HG03460 (cell line): Measurements from ENCODE around the gene SORBS2.
"Not testable (repeated sequence)": the region's sequence is repeated elsewhere in the genome, so short reads cannot be mapped to it uniquely, and the experiment has no call there.

ENCODE experiments used
- ATAC-seq: cut with Tn5 transposase; IDR thresholded peaks from one replicate; pipeline ENCODE4 v1.9.1; 2021; ENCODE audit not compliant: unreplicated experiment

The SORBS2 gene

DNA sequence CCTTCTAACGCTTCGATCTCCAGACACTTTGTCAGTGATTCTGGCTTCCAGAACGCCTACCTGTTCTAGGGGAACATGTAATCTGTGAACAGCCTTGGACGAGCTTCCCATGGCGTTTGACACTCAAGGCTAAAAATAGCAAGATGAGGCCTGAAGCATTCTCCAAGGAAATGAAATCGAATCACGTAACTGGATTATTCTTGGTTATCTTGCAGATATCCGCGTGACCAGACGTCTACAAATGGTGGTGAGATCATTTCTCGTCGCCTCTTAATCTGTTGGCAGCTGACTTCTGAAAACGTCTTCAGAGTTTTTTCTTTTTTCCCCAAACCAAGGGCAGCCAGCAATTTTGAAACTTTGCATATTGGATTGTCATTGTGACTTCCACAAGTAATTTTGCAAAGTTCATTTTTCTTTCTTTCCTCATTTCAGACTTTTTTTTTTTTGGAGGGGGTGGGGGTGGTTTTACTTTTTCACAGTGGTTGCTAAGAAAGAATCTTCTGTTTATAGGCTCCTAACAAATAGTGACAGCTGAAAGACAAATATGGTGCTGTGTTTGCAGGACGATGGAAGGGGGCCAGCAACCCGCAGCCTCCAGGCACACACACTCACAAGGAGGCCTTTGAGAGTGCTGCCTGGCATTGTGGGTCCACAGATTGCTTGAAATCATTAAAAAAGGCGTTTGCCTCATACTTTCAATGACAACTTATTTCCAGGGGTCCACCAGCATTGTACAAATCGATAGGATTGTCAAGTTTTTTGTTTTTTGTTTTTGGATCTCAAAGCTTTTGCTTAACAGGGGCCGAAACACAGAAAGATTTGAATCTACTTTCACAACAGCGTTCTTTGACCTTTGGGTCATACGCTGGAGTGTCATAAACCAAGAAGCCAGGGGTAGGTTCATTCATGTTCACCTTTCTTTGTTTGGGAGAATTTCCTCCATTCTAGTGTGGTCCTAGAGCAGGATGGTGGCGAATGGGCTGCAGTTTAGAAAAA lies 244.3 kb downstream of the SORBS2 start:
- ATAC-seq = no peak

DNA sequence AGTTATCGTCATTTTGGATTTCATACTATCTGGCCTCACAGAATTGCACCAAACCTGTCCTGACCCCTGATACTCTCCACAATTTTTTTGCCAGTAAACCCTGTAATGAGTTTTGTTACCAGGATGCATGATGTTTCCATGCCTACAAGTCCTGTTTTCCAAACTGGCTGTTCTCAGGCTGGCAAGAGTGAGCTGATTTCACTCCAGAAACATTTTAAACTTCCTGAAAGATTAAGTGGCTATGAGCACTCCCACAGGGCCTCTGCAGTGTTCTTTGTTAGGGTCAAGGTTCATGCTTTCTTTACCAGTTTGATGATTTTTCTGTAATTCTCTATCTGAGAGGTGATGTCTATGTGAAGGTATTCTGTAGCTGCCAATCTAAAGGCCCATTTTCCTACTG lies 245.0 kb downstream of the SORBS2 start:
- ATAC-seq = no peak

DNA sequence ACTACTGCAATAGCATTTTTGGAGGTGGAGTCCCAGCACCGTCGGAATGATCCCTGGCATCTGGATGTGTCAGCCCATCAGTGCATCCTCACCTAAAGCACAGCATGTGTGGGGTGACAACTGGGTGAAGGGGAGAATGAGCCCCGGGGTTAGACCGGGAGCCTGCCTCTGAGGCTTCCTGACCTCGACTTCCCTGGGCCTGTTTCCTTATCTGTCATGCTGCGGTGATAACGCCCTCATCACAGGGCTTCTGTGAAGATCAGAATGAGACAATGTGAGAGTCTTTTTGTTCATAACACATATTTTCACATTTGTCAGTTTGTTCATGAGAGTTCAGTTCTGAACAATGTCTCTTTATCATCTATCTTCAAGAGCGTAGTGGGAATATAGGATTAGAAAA lies 245.6 kb downstream of the SORBS2 start:
- no peak for ATAC-seq

DNA sequence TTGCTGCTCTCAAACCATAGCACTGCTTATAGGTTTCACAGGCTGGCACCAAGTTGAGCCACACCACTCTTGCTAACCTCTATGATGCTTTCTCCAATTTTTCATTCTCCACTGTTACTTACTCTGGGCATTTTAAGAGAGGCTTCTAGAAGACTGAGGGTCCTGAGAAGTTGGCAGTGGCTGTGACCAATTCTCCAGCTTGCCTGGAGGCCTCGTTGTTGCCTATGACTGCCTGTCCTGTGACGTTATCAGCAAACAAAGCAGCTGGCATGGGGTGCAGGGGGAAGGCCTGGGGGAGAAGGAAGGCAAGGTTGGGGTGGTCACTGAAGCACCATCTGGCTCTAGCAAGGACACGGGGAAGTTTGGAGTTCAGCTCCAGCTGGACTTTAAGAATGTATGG lies 246.3 kb downstream of the SORBS2 start:
- ATAC-seq = no peak

DNA sequence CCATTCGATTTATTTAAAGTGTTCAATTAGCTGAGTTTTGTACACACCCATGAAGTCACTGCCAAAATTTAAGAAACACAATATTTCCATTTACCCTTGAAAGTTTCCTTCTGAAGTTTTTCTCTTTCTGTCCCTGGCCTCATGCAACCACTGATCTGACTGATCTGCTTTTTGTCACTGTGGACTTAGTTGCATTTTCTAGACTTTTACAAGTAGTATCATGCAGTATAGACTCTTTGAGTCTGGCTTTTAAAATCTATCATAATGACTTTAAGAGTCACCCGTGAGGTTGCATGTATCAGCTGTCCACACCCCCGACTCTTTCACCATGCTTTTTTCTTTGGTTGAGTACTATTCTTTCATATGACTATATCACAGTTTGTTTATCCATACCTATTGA lies 247.6 kb downstream of the SORBS2 start:
- ATAC-seq = no peak

DNA sequence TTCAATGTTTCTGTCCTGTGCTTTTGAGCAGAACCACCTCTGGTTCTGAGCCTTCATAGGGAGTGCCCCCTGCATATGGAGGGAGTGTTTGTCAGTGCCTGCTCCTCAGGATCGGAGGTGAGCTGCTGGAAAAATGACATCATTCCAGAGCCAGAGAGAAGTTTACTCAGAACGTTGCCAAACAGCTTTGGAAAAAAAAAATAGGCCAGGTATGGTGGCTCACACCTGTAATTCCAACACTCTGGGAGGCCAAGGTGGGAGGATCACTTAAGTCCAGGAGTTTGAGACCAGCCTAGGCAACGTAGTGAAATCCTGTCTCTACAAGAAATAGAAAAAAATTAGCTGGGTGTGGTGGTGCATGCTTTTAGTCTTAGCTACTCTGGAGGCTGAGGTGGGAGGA lies 249.5 kb downstream of the SORBS2 start:
- no peak for ATAC-seq

DNA sequence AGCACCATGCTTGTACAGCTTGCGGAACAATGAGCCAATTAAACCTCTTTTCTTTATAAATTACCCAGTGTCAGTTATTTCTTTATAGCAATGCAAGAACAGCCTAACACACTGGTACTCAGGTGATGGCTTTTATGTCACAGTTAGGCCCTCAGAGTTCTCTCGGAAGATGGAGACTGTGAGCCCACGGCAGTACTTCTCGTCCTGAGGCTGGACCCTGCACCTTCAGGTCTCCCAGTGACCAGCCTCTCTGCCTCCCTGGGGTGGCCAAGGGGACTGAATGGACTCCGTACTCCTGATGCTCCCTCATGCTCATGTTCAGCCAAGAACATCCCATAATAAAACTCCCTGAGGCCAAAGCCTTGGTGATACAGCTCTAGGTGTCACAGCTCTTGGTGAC lies 251.7 kb downstream of the SORBS2 start:
- no peak for ATAC-seq

DNA sequence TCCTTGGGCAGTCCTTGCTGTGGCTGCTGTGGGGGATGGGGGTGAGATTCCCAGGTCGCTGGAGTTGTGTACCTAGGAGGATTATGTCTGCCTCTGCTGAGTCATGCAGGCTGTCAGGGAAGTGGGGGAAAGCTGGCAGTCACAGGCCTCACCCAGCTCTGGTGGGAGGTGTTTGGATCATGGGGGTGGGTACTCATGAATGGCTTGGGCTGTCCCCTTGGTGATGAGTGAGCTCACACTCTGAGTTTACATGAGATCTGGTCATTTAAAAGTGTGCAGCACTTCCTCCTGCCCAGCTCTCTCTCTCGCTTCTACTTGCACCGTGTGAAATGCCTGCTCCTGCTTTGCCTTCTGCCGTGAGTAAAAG lies 252.1 kb downstream of the SORBS2 start:
- ATAC-seq = no peak

DNA sequence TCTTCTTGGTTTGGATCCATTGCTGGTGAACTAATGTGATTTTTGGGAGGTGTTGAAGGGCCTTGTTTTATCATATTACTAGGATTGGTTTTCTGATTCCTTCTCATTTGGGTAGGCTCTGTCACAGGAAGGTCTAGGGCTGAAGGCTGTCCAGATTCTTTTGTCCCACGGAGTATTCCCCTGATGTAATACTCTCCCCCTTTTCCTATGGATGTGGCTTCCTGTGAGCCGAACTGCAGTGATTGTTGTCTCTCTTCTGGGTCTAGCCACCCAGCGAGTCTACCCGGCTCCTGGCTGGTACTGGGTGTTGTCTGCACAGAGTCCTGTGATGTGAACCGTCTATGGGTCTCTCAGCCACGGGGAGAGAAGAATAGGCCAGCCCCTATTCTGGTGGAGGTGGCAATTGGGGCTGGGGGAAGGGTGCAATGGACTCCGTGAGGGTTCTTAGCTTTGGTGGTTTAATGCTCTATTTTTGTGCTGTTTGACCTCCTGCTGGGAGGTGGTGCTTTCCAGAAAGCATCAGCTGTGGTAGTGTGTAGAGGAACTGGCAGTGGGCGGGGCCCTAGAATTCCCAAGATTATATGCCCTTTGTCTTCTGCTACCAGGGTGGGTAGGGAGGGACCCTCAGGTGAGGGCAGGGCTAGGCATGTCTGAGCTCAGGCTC lies 252.6 kb downstream of the SORBS2 start:
- not testable (repeated sequence) for ATAC-seq

DNA sequence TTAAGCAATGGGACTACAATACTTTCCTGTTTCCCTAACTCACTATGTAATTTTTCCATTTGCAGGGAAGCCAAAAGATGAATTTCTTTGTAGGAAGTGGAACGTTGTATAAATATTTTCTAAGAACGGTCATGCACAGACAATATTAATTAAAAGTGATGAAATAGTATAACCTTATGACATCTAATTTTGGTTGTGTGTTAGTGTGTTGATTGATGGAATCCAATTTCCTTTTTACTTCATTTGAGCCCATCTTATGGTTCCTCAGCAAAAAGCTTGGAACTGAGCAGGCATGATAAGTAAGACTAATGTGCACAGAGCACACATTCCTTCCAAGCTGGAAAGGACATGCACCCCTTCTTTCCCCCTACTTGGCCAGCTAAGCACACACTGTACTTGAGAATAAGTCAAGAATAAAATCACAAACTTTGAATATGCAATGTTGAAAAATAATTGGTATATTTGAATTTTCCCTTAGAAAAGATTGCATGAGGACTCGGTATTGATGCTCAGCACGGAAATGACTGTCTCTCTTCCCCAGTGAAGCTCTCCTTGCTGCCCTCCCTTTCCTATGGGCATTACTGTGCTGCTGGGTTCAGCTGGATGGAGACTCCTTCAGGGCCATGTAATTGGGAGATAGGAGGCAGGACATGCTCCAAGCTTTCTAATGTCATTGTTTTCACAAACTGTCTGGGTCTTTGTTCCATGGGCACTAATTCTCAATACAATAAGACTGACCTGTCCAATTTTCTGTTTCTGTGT lies 257.4 kb downstream of the SORBS2 start:
- ATAC-seq = no peak

DNA sequence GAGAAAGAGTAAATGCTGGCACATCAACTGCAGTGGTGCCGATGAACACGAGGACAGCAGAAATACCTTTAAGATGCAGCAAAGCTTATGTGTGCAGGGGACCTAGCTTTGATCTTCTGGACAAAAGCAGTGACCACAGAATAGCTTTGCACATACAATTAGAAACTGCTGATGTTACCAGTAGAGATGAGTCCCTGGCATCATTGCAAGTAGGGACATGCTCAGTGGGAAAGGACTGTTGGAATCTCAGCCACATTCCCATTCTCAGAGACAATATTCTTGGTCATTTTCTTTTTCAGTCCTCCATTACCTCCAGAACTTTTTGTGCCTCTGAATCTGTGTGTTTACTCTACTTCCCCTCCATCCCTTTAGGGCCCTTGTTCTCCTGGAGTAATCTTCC lies 259.7 kb downstream of the SORBS2 start:
- ATAC-seq = no peak

DNA sequence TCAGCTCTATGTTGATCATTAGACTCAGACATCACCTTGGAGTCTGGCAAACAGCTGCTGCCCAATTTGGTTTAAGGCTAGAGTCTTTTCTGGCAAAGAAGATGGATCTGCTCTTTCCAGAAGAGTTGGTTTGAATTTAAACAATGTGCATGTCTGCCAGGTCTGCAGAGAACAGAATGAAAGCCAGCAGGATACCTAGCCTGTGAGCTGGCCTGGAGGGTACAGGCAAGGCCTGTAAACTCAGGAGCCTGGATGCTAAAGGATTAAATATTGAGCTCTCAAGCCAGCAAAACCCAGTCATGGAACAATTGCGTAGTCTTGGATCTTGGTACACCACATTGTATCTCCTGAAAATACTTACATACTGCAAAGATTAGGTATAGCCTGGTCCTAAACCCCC lies 261.1 kb downstream of the SORBS2 start:
- no peak for ATAC-seq

DNA sequence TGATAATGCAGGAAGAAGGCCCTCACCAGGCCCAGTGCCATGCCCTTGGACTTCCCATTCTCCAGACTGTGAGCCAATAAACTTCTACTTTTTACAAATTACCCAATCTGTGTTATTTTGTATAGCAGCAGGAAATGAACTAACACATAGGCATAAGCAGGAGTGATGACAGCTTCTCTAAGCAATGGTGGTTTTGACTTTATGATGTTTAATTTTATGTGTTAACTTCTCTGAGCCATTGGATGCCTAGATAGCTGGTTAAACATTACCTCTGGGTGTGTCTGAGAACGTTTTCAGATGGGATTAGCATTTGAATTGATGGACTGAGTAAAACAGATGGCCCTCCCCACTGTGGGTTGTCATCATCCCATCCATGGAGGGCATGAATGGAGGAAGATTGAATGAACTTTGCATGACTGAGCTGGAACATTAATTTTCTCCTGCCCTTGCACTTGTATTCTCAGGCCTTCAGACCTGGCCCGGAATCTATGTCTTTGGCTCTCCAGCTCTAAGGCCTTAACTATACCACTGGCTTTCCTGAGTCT lies 262.8 kb downstream of the SORBS2 start:
- ATAC-seq = no peak

DNA sequence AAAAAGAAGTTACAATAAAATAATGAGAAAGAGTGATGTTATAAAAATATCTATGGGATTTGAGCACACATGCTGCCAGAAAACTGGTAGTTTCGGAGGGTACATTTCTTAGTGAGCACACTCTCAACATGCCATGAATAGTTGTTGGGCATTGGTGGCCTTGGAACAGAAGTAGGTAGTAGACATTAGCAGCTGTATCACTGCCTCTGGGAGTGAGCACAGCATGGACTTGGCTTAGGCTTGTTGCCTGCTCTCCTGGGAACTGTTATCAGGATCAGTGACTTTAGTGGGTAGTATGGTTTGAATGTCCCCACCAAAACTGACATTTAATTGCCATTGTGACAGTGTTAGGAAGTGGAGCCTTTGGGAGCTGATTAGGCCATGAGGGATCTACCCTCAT lies 263.4 kb downstream of the SORBS2 start:
- no peak for ATAC-seq

DNA sequence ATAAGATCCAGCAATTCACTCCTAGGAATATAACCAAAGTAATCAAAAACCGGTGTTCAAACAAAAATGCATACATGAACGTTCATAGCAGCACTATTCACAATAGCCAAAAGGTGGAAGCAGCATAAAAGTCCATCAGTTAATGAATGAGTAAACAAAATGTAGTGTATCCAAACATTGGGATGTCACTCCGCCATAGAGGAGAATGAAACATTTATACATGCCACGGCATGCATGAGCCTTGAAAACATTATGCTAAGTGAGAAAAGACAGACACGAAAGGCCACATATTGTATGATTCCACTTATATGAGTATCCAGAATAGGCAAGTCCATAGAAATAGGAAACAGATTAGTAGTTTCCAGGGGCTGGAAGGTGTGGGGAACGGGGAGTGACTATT lies 265.7 kb downstream of the SORBS2 start:
- ATAC-seq = no peak

DNA sequence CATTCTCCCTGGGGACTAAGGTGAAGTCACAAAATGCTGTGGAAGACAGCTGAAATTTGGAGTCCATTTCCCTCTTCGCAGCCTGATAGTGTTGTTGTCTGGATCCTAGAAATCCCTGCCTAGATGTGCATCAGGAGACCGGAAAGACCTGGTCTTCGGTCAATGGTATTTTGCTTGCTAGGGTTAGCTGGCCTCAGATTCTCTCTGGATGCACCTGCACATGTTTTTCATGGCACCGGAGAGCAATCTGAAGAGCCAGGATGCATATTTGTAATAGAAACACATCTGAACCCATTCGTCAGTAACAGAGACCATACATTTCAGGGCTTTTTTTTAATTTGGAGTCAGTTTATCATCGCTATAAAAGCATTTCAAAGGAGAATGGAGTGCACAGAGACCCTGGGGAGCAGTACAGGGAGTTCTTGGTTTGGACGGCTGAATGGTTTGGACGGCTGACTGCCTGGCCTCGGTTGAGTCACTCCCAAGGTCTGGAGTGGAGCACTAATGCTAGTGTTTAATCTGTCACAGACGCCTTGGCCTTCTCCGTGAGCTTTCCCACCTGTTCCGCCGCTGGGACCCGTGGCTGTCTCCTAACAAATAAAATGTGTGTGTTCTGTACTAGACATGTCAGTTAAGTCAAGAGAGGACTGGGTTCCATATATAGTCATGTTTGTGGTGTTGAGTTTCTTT lies 269.2 kb downstream of the SORBS2 start:
- no peak for ATAC-seq

DNA sequence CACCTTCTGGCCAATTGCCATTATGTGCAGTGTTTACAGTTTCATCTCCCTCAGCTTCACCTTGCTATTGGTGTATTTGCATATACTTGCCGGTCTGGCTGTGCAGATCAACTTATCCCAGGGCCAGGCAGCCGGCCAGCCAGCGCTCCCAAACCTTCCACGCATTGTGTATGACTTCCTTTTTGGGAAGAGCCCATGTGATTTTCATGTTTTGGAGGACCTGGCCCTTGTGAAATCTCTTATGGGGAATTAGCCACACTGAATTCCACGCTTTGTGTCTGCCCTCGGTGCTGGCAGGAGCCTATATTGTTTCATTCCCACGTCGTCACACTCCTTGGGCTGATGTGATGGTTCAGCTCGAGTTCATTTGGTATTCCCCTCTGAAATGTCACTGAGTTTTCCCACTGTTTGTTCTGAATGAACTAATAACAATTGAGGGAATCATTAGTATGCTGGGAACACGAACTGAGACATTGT lies 270.7 kb downstream of the SORBS2 start:
- no peak for ATAC-seq

DNA sequence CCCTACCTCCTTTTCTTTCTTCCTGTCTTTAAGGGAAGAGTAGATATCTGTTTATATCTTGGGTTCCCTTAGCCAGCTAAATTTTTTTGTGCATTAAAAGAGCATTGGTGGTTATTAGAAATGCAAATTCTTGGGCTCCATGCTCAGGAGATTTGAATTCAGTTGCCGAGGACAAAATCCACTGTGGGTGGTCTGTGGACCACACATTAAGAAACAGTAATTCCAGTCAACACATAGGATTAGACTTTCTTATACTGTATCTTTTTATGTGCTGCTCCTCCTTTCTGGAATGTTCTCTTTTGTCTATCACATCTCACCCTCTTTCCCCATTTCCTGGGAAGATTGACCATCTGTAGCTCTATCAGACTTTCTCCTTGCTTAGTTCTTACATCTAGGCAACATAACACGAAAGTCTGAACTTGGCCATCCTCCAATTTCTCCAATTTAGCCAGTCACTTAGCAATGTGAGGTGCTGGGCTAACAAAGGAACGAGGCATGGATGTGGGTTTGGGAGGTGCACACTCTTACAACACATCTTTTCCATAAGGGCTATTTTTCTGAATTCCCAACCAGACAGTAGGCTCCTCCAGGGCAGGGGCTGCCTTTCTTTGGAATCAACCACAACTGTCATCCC lies 271.4 kb downstream of the SORBS2 start:
- no peak for ATAC-seq

DNA sequence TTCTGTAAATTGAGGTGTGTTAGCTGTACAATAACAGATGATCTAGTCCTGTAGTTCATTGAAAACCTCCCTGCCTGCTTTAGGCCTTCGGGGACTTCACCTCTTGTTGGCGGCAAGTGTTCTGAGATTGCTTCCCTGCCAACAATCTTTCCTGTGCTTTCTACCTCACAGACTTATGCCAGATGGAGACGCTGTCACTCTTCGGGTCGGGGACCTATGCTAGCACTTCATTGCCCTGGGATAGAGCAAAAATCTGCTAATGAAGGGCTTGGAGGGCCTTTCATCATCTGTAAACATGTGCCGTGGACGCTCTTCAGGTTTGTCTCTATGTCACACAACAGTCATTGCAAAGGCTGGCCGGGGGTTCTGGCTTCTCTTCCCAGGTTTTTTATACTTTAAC lies 272.0 kb downstream of the SORBS2 start:
- ATAC-seq = no peak

DNA sequence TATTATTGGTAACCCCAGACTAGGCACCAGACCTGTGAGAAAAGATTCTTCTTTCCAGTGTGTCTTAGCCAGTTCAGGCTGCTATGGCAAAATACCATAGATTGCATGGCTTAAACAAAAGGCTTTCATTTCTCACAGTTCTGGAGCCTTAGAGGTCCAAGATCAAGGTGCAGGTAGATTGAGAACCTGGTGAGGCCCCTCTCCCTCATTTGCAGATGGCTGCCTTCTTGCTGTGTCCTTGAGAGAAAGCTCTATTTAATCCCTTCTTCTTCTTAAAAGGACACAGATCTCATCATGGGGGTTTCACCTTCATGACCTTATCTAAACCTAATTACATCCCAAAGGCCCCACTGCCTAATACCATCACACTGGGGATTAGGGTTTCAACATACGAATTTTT lies 273.2 kb downstream of the SORBS2 start:
- no peak for ATAC-seq
